ENCODE results near the gene CNTN5. TPM values are rescaled to one million over a fixed set of nuclear protein-coding genes. Genes with fewer than 3 reads are reported as not detected.

Gene CNTN5
- total RNA-seq, 2 experiments from 2014 or later, result not detected

- ChIA-PET CTCF (no interaction called here), POLR2A (no interaction called here)
- Mint-ChIP-seq H3K4me1 (ENCODE audit: low read depth) (no peaks in the 10 kb centered on the region), H3K27ac (no peak overlapping the region), H3K4me3 (no peak overlapping the region), H3K27me3 (ENCODE audit: low read depth) (no peaks in the 10 kb centered on the region), H3K36me3 (ENCODE audit: low read depth) (no peaks in the 10 kb centered on the region), H3K9me3 (ENCODE audit: insufficient read depth) (peaks cover 6% of the 10 kb centered on the region)
- DNase-seq (no peak), ATAC-seq (no peak)
These were observed 1308.0 kb downstream of the CNTN5 start for GRCh38 chr11:100328626-100329340.

- no peaks in the 10 kb centered on the region for H3K27me3 Mint-ChIP-seq (ENCODE audit: low read depth)
- no peak overlapping the region for H3K27ac Mint-ChIP-seq
- no peaks in the 10 kb centered on the region for H3K4me1 Mint-ChIP-seq (ENCODE audit: low read depth)
- H3K9me3 Mint-ChIP-seq (ENCODE audit: insufficient read depth), result peaks cover 10% of the 10 kb centered on the region
- H3K36me3 Mint-ChIP-seq (ENCODE audit: low read depth), result no peaks in the 10 kb centered on the region
- POLR2A ChIA-PET, result no interaction called here
- no peak overlapping the region for H3K4me3 Mint-ChIP-seq
- DNase-seq, result no peak
- CTCF ChIA-PET, result no interaction called here
- no peak for ATAC-seq
These were observed 1308.6 kb downstream of the CNTN5 start for GRCh38 chr11:100329352-100329751.

DNA sequence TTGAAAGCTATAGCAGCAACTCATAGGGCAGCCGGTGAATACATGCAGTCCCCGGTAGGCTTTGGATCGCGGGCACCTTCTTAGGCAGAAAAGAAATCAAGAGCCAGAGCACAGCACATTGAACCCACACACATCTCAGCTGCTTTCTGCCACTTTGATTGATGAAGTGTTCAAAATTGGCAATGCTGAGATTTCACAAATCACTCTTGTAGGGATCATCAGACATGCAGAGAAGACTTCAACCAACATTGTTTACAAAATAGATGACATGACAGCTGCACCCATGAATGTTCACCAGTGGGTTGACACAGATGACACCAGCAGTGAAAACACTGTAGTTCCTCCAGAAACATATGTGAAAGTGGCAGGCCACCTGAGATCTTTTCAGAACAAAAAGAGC, 1316.1 kb downstream of the CNTN5 start:
- Mint-ChIP-seq H3K27ac (no peak overlapping the region), H3K36me3 (ENCODE audit: low read depth) (no peaks in the 10 kb centered on the region), H3K9me3 (ENCODE audit: insufficient read depth) (peaks cover 6% of the 10 kb centered on the region), H3K4me1 (ENCODE audit: low read depth) (no peaks in the 10 kb centered on the region), H3K27me3 (ENCODE audit: low read depth) (no peaks in the 10 kb centered on the region), H3K4me3 (no peak overlapping the region)
- DNase-seq (no peak), ATAC-seq (no peak)
- POLR2A ChIA-PET, result no interaction called here
- CTCF ChIA-PET, result no interaction called here

DNA sequence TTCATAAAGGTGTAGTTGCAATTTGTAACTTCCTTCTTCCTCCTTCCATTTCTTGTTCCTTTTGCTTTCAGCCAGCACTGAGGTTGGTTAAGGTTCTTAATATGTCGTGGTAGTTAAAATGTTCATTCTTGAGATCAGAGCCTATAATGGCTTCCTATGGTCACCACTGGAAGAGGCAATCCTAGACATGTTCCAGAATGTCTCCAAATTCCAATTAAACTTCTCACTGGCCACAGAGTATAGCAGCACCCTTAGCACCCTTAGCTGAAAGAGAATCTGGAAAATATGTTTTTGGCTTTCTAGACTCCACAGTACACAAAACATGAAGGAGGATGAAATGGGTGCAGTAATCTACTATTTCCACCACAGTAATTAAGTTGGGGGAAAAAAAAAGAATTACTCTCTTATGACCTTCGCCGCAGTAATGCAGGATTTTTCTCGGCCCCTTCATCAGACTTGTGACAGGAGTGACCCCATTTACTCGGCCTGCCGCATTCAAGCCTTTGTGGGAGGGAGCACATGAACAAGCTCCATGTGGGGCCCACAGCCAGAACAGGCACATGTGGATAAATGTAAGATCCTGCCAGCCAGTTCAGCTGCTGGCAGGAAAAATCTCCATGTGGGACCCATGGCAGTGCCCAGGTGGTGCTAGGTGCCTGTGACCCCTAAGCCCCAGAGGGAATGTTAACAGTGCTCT, 1317.5 kb downstream of the CNTN5 start:
- DNase-seq (no peak), ATAC-seq (no peak)
- Mint-ChIP-seq H3K27me3 (ENCODE audit: low read depth) (no peaks in the 10 kb centered on the region), H3K36me3 (ENCODE audit: low read depth) (no peaks in the 10 kb centered on the region), H3K4me1 (ENCODE audit: low read depth) (no peaks in the 10 kb centered on the region), H3K27ac (no peak overlapping the region), H3K4me3 (no peak overlapping the region), H3K9me3 (ENCODE audit: insufficient read depth) (peaks cover 3% of the 10 kb centered on the region)
- POLR2A ChIA-PET, result no interaction called here
- CTCF ChIA-PET, result no interaction called here

- ChIA-PET CTCF (no interaction called here), POLR2A (no interaction called here)
- Mint-ChIP-seq H3K27ac (no peak overlapping the region), H3K9me3 (ENCODE audit: insufficient read depth) (no peaks in the 10 kb centered on the region), H3K27me3 (ENCODE audit: low read depth) (no peaks in the 10 kb centered on the region), H3K36me3 (ENCODE audit: low read depth) (no peaks in the 10 kb centered on the region), H3K4me3 (no peak overlapping the region), H3K4me1 (ENCODE audit: low read depth) (no peaks in the 10 kb centered on the region)
- no peak for ATAC-seq
- no peak for DNase-seq
These were observed 1319.9 kb downstream of the CNTN5 start for GRCh38 chr11:100340466-100341319.

GRCh38 chr11:100353083-100353482, 1332.3 kb downstream of the CNTN5 start:
- ATAC-seq (no peak), DNase-seq (no peak)
- ChIA-PET POLR2A (no interaction called here), CTCF (no interaction called here)
- Mint-ChIP-seq H3K36me3 (ENCODE audit: low read depth) (no peaks in the 10 kb centered on the region), H3K4me1 (ENCODE audit: low read depth) (no peaks in the 10 kb centered on the region), H3K9me3 (ENCODE audit: insufficient read depth) (peaks cover 5% of the 10 kb centered on the region), H3K27ac (no peak overlapping the region), H3K4me3 (no peak overlapping the region), H3K27me3 (ENCODE audit: low read depth) (no peaks in the 10 kb centered on the region)

DNA sequence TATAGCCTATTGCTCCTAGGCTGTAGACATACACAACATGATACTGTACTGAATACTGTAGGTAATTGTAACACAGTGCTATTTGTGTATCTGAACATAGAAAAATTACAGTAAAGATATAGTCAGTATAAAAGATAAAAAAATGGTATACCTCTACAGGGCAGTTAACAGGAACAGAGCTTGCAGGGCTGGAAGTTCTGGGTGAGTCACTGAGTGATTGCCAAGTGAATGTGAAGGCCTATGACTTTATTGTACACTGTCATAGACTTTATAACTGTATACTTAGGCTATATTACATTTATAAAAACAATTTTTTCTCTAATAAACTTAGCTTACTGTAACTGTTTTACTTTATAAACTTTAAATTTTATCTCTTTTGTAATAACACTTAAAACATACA, 1334.0 kb downstream of the CNTN5 start:
- no peak for DNase-seq
- no peak overlapping the region for H3K4me3 Mint-ChIP-seq
- ATAC-seq, result no peak
- no peaks in the 10 kb centered on the region for H3K36me3 Mint-ChIP-seq (ENCODE audit: low read depth)
- no peak overlapping the region for H3K27ac Mint-ChIP-seq
- CTCF ChIA-PET, result no interaction called here
- H3K27me3 Mint-ChIP-seq (ENCODE audit: low read depth), result no peaks in the 10 kb centered on the region
- peaks cover 5% of the 10 kb centered on the region for H3K9me3 Mint-ChIP-seq (ENCODE audit: insufficient read depth)
- no peaks in the 10 kb centered on the region for H3K4me1 Mint-ChIP-seq (ENCODE audit: low read depth)
- POLR2A ChIA-PET, result no interaction called here

GRCh38 chr11:100356035-100356434, 1335.3 kb downstream of the CNTN5 start:
- Mint-ChIP-seq H3K36me3 (ENCODE audit: low read depth) (no peaks in the 10 kb centered on the region), H3K9me3 (ENCODE audit: insufficient read depth) (peaks cover 5% of the 10 kb centered on the region), H3K27ac (no peak overlapping the region), H3K4me1 (ENCODE audit: low read depth) (no peaks in the 10 kb centered on the region), H3K4me3 (no peak overlapping the region), H3K27me3 (ENCODE audit: low read depth) (no peaks in the 10 kb centered on the region)
- ATAC-seq (no peak), DNase-seq (no peak)
- POLR2A ChIA-PET, result no interaction called here
- CTCF ChIA-PET, result no interaction called here

- Mint-ChIP-seq H3K36me3 (ENCODE audit: low read depth) (no peaks in the 10 kb centered on the region), H3K27me3 (ENCODE audit: low read depth) (no peaks in the 10 kb centered on the region), H3K4me3 (no peak overlapping the region), H3K4me1 (ENCODE audit: low read depth) (no peaks in the 10 kb centered on the region), H3K9me3 (ENCODE audit: insufficient read depth) (peaks cover 10% of the 10 kb centered on the region), H3K27ac (no peak overlapping the region)
- POLR2A ChIA-PET, result no interaction called here
- no peak for DNase-seq
- CTCF ChIA-PET, result no interaction called here
- no peak for ATAC-seq
These were observed 1338.5 kb downstream of the CNTN5 start for GRCh38 chr11:100359281-100359680.

- ChIA-PET POLR2A (no interaction called here), CTCF (no interaction called here)
- Mint-ChIP-seq H3K36me3 (ENCODE audit: low read depth) (no peaks in the 10 kb centered on the region), H3K4me1 (ENCODE audit: low read depth) (no peaks in the 10 kb centered on the region), H3K27ac (no peak overlapping the region), H3K4me3 (no peak overlapping the region), H3K27me3 (ENCODE audit: low read depth) (no peaks in the 10 kb centered on the region), H3K9me3 (ENCODE audit: insufficient read depth) (peaks cover 12% of the 10 kb centered on the region)
- no peak for ATAC-seq
- no peak for DNase-seq
These were observed 1347.1 kb downstream of the CNTN5 start for GRCh38 chr11:100367892-100368291.

- H3K27me3 Mint-ChIP-seq (ENCODE audit: low read depth), result no peaks in the 10 kb centered on the region
- DNase-seq (no peak), ATAC-seq (no peak)
- no peaks in the 10 kb centered on the region for H3K36me3 Mint-ChIP-seq (ENCODE audit: low read depth)
- no peaks in the 10 kb centered on the region for H3K4me1 Mint-ChIP-seq (ENCODE audit: low read depth)
- CTCF ChIA-PET, result no interaction called here
- no peak overlapping the region for H3K27ac Mint-ChIP-seq
- peaks cover 10% of the 10 kb centered on the region for H3K9me3 Mint-ChIP-seq (ENCODE audit: insufficient read depth)
- H3K4me3 Mint-ChIP-seq, result no peak overlapping the region
- POLR2A ChIA-PET, result no interaction called here
These were observed 1362.7 kb downstream of the CNTN5 start for GRCh38 chr11:100383357-100383865.

DNA sequence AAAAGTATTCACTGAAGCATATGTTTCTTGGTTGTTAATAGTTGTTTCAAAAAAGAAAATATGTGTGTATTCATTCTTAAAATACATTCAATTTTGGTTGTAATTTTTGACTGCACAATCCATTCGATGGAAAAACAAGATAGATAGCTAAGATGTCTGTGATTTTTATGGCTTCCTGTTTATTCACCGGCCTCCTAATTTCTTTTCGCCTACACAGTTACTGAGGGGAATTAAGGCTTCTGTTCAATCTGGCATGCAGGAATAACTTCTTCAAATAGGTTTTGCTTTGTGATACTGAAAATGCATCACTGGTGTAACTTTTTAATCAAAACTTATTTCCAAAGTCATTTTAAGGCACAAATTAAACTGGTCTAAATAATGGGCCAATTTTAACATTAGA, 1375.5 kb downstream of the CNTN5 start:
- no peak overlapping the region for H3K4me3 Mint-ChIP-seq
- no peaks in the 10 kb centered on the region for H3K4me1 Mint-ChIP-seq (ENCODE audit: low read depth)
- H3K36me3 Mint-ChIP-seq (ENCODE audit: low read depth), result no peaks in the 10 kb centered on the region
- ChIA-PET POLR2A (no interaction called here), CTCF (no interaction called here)
- H3K27me3 Mint-ChIP-seq (ENCODE audit: low read depth), result no peaks in the 10 kb centered on the region
- H3K27ac Mint-ChIP-seq, result no peak overlapping the region
- ATAC-seq, result no peak
- no peak for DNase-seq
- H3K9me3 Mint-ChIP-seq (ENCODE audit: insufficient read depth), result peaks cover 4% of the 10 kb centered on the region

All from activated CD8-positive, alpha-beta T cell treated with anti-CD3 and anti-CD28 coated beads, Interleukin-2, amount 10 ng/mL, durations not matched to agents 7 days and 5 days (primary cell).